ENCODE results near the gene CDCA5.

Gene CDCA5

DNA sequence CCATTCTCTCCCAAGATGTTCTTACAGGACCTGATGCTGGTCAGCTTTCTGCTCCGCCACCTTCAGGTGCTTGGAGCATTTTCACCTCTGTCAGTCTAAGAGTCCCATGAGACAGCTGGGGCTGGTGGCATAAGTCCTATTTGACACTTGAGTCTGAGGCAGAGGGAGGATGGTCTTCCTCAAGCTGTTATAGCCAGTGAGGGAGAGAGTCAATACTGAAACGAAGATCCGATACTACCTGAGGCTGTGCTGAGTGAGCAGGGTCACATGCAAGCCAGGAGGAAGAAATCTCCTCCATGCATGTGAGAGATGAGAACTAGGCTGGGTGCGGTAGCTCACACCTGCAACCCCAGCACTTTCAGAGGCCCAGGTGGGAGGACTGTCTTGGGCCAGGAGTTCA, 5.8 kb upstream of the CDCA5 start:
- peaks cover 43 to 57% (median 49%) of the 10 kb centered on the region in 11 experiments for H3K36me3 ChIP-seq
- no peaks in the 10 kb centered on the region for H3K27me3 ChIP-seq
- TF ChIP-seq Cebpa-rat (IDR thresholded peaks at IDR 0.05): no peak
- no peak overlapping the region for H3K27ac ChIP-seq
- no peak overlapping the region; a peak in 1 of 22 replicates for H3K9ac ChIP-seq
- H3K9me3 ChIP-seq (replicated peaks in 1 of 11): no peaks in the 10 kb centered on the region
- H4K20me1 ChIP-seq: peaks cover 0 to 7% (median 0%) of the 10 kb centered on the region in 11 experiments; a peak in 3 of 22 replicates
- H3K4me1 ChIP-seq: peaks cover 10 to 20% (median 14%) of the 10 kb centered on the region in 10 experiments
- H3K4me2 ChIP-seq: no peak overlapping the region
- H3K4me3 ChIP-seq: no peak overlapping the region

DNA sequence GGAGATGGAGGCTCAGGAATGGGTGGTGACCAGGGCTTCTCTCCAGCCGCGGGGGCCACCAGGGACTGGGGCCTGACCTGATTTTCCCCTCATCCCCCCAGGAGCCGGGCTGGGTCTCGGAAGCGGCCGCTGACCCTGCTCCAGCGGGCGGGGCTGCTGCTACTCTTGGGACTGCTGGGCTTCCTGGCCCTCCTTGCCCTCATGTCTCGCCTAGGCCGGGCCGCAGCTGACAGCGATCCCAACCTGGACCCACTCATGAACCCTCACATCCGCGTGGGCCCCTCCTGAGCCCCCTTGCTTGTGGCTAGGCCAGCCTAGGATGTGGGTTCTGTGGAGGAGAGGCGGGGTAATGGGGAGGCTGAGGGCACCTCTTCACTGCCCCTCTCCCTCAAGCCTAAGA, 4.0 kb upstream of the CDCA5 start:
- no peak overlapping the region for H3K27ac ChIP-seq
- no peak for TF ChIP-seq Cebpa-rat (IDR thresholded peaks at IDR 0.05)
- peaks cover 19 to 29% (median 23%) of the 10 kb centered on the region in 10 experiments for H3K4me1 ChIP-seq
- H3K4me3 ChIP-seq: no peak overlapping the region
- peaks cover 0 to 7% (median 0%) of the 10 kb centered on the region in 11 experiments; a peak in 3 of 22 replicates for H4K20me1 ChIP-seq
- H3K9ac ChIP-seq: no peak overlapping the region
- H3K36me3 ChIP-seq: peaks cover 43 to 57% (median 49%) of the 10 kb centered on the region in 11 experiments
- H3K27me3 ChIP-seq: no peaks in the 10 kb centered on the region
- no peak overlapping the region for H3K4me2 ChIP-seq
- H3K9me3 ChIP-seq (replicated peaks in 1 of 11): no peaks in the 10 kb centered on the region

DNA sequence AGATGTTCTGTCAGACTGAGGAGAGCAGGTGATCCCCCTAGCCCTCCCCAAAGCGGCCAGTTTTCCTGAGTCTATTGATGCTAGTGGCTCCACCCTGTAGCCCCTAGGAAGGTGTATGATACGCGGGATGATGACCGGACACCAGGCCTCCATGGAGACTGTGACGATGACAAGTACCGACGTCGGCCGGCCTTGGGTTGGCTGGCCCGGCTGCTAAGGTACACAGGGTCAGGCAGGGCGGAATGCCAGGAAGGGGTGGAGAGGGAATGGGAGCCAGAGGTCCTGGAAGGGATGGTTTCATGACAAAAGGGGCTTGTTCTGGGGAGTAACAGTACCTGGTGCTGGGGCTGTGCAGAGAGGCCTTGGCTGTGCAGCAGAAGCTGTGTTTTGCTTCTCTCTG, 3.4 kb upstream of the CDCA5 start:
- TF ChIP-seq Cebpa-rat (IDR thresholded peaks at IDR 0.05): no peak
- Histone ChIP-seq H3K4me3 (no peak overlapping the region), H3K9ac (no peak overlapping the region), H3K9me3 (replicated peaks in 1 of 11) (no peaks in the 10 kb centered on the region), H3K27me3 (no peaks in the 10 kb centered on the region), H4K20me1 (peaks cover 0 to 7% (median 0%) of the 10 kb centered on the region in 11 experiments; a peak in 3 of 22 replicates), H3K4me1 (peaks cover 25 to 36% (median 29%) of the 10 kb centered on the region in 10 experiments), H3K4me2 (no peak overlapping the region), H3K27ac (no peak overlapping the region), H3K36me3 (peaks cover 47 to 60% (median 50%) of the 10 kb centered on the region in 11 experiments)

DNA sequence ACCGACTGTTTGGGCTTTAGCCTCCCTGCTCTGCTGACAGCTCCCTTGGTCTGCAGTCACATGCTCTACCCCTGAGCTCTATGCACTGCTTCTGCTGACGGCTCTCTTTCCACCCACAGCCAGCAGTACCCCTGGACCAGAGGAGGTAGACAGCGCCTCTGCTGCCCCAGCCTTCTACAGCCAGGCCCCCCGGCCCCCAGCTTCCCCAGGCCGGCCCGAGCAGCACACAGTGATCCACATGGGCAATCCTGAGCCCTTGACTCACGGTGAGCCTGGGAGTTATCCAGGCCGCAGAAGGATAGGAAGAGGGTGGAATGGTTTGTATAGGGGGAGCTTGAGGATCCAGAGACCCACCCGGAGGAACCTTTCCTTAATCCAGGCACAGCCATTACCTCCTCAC, 3.0 kb upstream of the CDCA5 start:
- no peaks in the 10 kb centered on the region for H3K9me3 ChIP-seq (replicated peaks in 1 of 11)

DNA sequence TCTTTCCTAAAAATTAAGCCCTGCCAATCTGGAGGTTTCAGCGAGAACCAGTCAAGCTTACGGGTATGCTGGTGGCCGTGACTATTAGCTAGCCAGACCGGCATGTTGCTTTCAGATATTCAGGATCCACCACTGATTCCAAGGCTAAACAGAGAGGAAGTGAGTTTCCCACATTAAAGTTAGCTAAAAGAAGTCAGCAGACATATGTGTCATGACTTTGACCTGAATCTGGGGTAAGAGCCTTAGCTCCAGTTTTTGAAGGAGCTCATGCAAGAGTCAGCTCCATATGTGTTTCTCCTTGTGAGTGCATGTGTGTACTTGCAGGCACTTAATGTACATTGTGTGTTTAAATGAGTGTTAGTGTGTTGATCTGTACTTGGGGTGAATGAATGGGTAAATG, 1.6 kb upstream of the CDCA5 start:
- Histone ChIP-seq H3K4me3 (peak overlapping the region in 9 of 10 experiments; percentile 81 to 90 (median 87); a peak in 11 of 20 replicates), H3K4me2 (peak overlapping the region; percentile 82 to 100 (median 98)), H3K27me3 (no peaks in the 10 kb centered on the region), H4K20me1 (peaks cover 0 to 14% (median 0%) of the 10 kb centered on the region in 11 experiments; a peak in 5 of 22 replicates), H3K27ac (peak overlapping the region in 4 of 11 experiments; percentile 79 to 91 (median 87); a peak in 7 of 22 replicates), H3K9ac (peak overlapping the region; percentile 85 to 95 (median 90); a peak in 17 of 22 replicates), H3K36me3 (peaks cover 47 to 77% (median 63%) of the 10 kb centered on the region in 11 experiments), H3K9me3 (replicated peaks in 1 of 11) (no peaks in the 10 kb centered on the region), H3K4me1 (peaks cover 39 to 48% (median 45%) of the 10 kb centered on the region in 10 experiments)
- TF ChIP-seq Cebpa-rat (IDR thresholded peaks at IDR 0.05): no peak

More for the DNA sequence above, 3.0 kb upstream of the CDCA5 start:
- Histone ChIP-seq H3K4me3 (no peak overlapping the region), H3K4me2 (no peak overlapping the region), H3K9ac (peak overlapping the region in 1 of 11 experiments; percentile 19; a peak in 1 of 22 replicates), H3K4me1 (peaks cover 29 to 40% (median 33%) of the 10 kb centered on the region in 10 experiments), H3K27ac (no peak overlapping the region), H3K36me3 (peaks cover 47 to 64% (median 54%) of the 10 kb centered on the region in 11 experiments), H4K20me1 (peaks cover 0 to 7% (median 0%) of the 10 kb centered on the region in 11 experiments; a peak in 5 of 22 replicates), H3K27me3 (no peaks in the 10 kb centered on the region)
- no peak for TF ChIP-seq Cebpa-rat (IDR thresholded peaks at IDR 0.05)

DNA sequence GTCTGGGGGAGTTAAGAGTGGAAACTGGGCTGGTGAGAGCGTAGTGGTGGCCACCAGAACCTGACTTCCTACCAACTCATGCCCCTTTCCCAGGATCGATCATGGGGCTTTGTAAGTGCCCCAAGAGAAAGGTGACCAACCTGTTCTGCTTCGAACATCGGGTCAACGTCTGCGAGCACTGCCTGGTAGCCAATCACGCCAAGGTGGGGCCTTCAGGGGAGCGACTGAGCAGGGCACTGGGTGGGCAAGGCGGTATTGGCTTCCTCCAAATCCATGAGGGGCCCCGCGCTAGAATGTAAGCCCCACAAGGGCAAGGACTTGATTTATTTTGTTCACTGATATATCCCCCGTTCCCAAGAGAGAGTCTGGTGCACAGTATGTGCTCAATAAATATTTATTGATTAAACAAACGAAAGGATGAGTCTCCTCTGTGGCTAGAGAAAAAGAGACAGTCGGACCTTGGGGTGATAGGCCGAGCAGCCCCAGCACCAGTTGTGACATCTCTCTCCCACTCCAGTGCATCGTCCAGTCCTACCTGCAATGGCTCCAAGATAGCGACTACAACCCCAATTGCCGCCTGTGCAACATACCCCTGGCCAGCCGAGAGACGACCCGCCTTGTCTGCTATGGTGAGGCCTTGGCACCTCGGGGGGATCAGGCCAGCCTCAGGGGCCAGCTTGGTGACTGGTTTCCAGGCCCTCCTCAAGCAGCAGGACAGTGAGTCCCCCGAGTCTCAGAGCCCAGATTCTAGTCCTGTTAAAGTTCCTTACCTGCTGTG, 947 bp upstream of the CDCA5 start:
- no peaks in the 10 kb centered on the region for H3K9me3 ChIP-seq (replicated peaks in 1 of 11)
- H3K4me2 ChIP-seq: peak overlapping the region; percentile 82 to 100 (median 98)

DNA sequence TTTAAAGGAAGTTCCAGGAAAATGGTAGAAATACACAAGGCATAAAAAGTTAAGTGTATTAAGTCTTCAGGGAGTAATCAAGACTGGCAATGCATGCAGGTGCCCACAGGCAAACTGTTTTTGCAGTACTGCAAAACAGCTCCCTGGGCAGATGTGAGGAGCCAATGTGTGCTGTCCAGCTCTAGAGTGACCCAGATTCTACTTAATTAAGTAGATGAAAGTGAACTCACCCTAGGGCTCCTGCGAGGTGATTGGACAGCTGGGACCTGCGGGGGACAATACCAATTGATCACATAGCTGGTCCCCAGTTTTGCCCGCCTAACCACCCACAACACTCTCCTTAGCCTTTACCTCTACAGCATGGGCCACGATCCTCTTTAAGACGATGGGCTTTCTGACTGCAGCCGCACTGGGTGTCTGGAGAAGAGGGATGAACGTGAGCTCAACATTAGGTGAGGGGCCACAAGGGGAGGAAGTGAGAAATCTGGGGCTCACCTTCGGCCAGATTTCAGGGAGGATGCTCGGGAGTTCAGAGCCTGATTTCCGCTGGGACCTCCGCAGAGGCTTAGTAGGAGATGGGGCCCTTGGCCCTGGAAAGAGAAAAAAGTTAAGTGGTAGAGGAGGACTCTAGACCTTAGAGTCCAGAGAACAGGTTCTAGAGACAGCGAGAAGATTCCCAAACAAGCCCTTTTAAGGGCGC, 556 bp downstream of the CDCA5 start:
- Histone ChIP-seq H3K36me3 (peaks cover 29 to 81% (median 64%) of the 10 kb centered on the region in 11 experiments), H3K4me1 (peaks cover 50 to 66% (median 62%) of the 10 kb centered on the region in 10 experiments), H3K4me2 (peak overlapping the region; percentile 85 to 97 (median 94))

More for the DNA sequence above, 947 bp upstream of the CDCA5 start:
- no peak for TF ChIP-seq Cebpa-rat (IDR thresholded peaks at IDR 0.05)
- Histone ChIP-seq H3K27me3 (no peaks in the 10 kb centered on the region), H3K4me3 (peak overlapping the region; percentile 75 to 90 (median 86)), H3K27ac (peak overlapping the region; percentile 79 to 91 (median 86)), H3K4me1 (peaks cover 37 to 52% (median 49%) of the 10 kb centered on the region in 10 experiments), H4K20me1 (peaks cover 0 to 20% (median 0%) of the 10 kb centered on the region in 11 experiments; a peak in 5 of 22 replicates), H3K9ac (peak overlapping the region; percentile 85 to 95 (median 90)), H3K36me3 (peaks cover 44 to 81% (median 65%) of the 10 kb centered on the region in 11 experiments)

DNA sequence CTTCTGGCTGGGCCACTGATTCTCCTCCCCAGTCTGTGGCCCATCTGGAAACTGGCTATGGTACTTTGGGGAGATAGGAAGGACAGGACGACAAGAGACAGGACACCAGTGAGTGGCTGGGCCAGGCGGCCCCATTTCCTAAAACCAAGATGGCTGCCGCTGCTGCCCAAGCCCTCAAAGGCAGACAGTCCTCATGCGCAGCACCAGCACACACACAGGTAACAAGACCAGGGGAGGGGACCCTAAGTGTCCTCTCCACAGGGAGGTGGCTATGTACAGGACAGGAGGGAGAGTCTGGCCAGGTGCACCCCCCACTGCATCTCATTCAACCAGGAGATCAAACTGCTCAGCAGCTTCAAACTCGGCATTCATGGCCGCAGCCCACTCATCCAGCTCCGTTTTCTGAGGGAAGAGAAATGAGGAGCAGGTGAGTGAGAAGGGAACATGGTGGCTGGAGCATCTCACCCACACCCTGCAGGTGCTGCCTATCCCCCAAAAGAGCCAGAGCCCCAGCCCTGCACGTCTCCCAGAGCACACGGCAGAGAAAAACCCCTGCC, 5.0 kb downstream of the CDCA5 start:
- Histone ChIP-seq H3K36me3 (peaks cover 0 to 75% (median 59%) of the 10 kb centered on the region in 11 experiments; a peak in 18 of 22 replicates), H3K27me3 (no peaks in the 10 kb centered on the region), H3K4me1 (peaks cover 47 to 61% (median 55%) of the 10 kb centered on the region in 10 experiments), H3K9me3 (replicated peaks in 1 of 11) (no peaks in the 10 kb centered on the region), H3K4me2 (peak overlapping the region; percentile 8 to 61 (median 51); a peak in 18 of 22 replicates), H3K9ac (peak overlapping the region in 8 of 11 experiments; percentile 18 to 63 (median 39); a peak in 15 of 22 replicates), H4K20me1 (peaks cover 0 to 55% (median 30%) of the 10 kb centered on the region in 11 experiments; a peak in 14 of 22 replicates), H3K27ac (peak overlapping the region in 10 of 11 experiments; percentile 14 to 61 (median 40); a peak in 12 of 22 replicates), H3K4me3 (peak overlapping the region in 1 of 10 experiments; percentile 10; a peak in 1 of 20 replicates)
- TF ChIP-seq Cebpa-rat (IDR thresholded peaks at IDR 0.05): no peak

More for the DNA sequence above, 556 bp downstream of the CDCA5 start:
- H3K27ac ChIP-seq: peak overlapping the region; percentile 79 to 91 (median 86); a peak in 21 of 22 replicates
- H3K4me3 ChIP-seq: peak overlapping the region; percentile 75 to 90 (median 86)
- H3K9ac ChIP-seq: peak overlapping the region; percentile 85 to 95 (median 90)
- no peaks in the 10 kb centered on the region for H3K9me3 ChIP-seq (replicated peaks in 1 of 11)
- peaks cover 0 to 35% (median 12%) of the 10 kb centered on the region in 11 experiments; a peak in 13 of 22 replicates for H4K20me1 ChIP-seq
- H3K27me3 ChIP-seq: no peaks in the 10 kb centered on the region
- no peak for TF ChIP-seq Cebpa-rat (IDR thresholded peaks at IDR 0.05)
